Endothelial cell (in vitro differentiated cells): Measurements from ENCODE around the gene LRSAM1. TPM values are rescaled to one million over a fixed set of nuclear protein-coding genes. Genes with fewer than 3 reads are reported as not detected.

Experiments used
- DNase-seq: peaks from one replicate; pipeline ENCODE4 v3.0.0; 2021; ENCODE audit warnings: low spot score
- H3K27ac Mint-ChIP-seq: one replicate; pipeline ENCODE4 v1.8.0; 2021; ENCODE audit warnings: mixed read lengths, inconsistent platforms; ENCODE audit not compliant: unreplicated experiment
- H3K27me3 Mint-ChIP-seq: one replicate; pipeline ENCODE4 v1.8.0; 2021; ENCODE audit warnings: mild to moderate bottlenecking, moderate library complexity, mixed read lengths, inconsistent platforms; ENCODE audit not compliant: unreplicated experiment
- H3K36me3 Mint-ChIP-seq: one replicate; pipeline ENCODE4 v1.8.0; 2021; ENCODE audit warnings: mild to moderate bottlenecking, low read depth, mixed read lengths, inconsistent platforms; ENCODE audit not compliant: unreplicated experiment
- H3K4me1 Mint-ChIP-seq: one replicate; pipeline ENCODE4 v1.8.0; 2021; ENCODE audit warnings: mild to moderate bottlenecking, mixed read lengths, inconsistent platforms; ENCODE audit not compliant: unreplicated experiment
- H3K4me3 Mint-ChIP-seq: one replicate; pipeline ENCODE4 v1.8.0; 2021; ENCODE audit warnings: mild to moderate bottlenecking, mixed read lengths, inconsistent platforms; ENCODE audit not compliant: unreplicated experiment
- H3K9me3 Mint-ChIP-seq: one replicate; pipeline ENCODE4 v1.8.0; 2021; ENCODE audit warnings: mixed read lengths, inconsistent platforms; ENCODE audit not compliant: unreplicated experiment
- total RNA-seq: library from RNA; stranded (reverse); fragmentation: NEBNext Ultra II Directional; extraction: Animal tissue kit (Norgen Biotek cat#: 25700); gene quantifications from one replicate; pipeline ENCODE4 v1.2.1, GENCODE V29; 2021; ENCODE audit not compliant: unreplicated experiment
- TF ChIP-seq, protein P1 (sequence below): fragments of 200-600 bp; sonication (generic); IDR thresholded peaks from one replicate; pipeline ENCODE4 v1.5.0; 2021; ENCODE audit warnings: antibody characterized with exemption; ENCODE audit not compliant: unreplicated experiment

The LRSAM1 gene
- total RNA-seq, 1 donor from 2014 or later: 22.6 TPM

DNA sequence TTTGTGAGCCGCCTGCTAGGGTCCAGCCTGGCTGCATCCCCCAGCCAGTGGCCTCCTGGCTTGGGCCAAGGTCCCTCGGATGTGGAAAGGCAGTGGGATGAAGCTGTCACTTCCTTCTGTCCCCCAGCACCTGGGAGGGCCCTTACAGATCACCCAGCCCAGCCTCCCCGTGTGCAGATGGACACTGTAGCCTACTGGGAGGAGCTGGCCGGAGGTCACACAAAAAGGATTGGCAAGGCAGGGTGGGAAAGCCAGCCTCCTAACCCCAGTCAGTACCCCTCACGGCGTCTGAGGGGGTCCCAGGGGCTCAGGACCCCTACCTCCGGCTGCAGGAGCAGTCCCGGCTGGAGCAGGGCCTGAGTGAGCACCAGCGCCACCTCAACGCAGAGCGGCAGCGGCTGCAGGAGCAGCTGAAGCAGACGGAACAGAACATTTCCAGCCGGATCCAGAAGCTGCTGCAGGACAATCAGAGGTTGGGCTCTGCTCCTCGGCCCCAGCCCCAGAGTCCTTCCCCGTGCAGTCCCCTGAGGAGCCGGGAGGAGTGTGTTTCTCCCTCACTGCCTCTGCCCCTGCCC is 28.3 kb downstream of the LRSAM1 start:
- Mint-ChIP-seq H3K36me3 (peaks cover 15% of the 10 kb centered on the region), H3K4me3 (no peak overlapping the region), H3K9me3 (no peaks in the 10 kb centered on the region), H3K4me1 (no peaks in the 10 kb centered on the region), H3K27ac (no peak overlapping the region), H3K27me3 (no peaks in the 10 kb centered on the region)
- TF ChIP-seq, protein P1, sequence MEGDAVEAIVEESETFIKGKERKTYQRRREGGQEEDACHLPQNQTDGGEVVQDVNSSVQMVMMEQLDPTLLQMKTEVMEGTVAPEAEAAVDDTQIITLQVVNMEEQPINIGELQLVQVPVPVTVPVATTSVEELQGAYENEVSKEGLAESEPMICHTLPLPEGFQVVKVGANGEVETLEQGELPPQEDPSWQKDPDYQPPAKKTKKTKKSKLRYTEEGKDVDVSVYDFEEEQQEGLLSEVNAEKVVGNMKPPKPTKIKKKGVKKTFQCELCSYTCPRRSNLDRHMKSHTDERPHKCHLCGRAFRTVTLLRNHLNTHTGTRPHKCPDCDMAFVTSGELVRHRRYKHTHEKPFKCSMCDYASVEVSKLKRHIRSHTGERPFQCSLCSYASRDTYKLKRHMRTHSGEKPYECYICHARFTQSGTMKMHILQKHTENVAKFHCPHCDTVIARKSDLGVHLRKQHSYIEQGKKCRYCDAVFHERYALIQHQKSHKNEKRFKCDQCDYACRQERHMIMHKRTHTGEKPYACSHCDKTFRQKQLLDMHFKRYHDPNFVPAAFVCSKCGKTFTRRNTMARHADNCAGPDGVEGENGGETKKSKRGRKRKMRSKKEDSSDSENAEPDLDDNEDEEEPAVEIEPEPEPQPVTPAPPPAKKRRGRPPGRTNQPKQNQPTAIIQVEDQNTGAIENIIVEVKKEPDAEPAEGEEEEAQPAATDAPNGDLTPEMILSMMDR: no peak
- no peak for DNase-seq

DNA sequence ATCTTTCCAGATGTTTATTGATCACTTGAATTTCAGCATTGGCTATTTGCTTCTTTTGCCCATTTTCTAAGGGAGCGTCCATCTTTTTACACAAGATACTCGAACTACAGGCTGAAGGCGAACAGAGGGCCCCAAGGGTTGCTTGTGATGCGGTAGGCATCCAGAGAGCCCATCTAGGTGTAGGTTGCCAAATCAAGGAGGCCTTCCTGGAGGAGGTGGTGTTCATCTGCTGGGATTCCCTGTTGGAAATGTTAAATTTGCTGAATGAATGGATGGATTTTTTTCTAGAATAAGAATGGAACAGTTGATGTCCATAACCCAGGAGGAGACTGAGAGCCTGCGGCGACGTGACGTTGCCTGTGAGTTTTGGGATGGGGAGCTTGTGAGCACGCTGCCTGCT is 31.4 kb downstream of the LRSAM1 start:
- TF ChIP-seq, protein P1: no peak
- DNase-seq: no peak
- Mint-ChIP-seq H3K4me3 (no peak overlapping the region), H3K27ac (no peak overlapping the region), H3K36me3 (peaks cover 24% of the 10 kb centered on the region), H3K9me3 (no peaks in the 10 kb centered on the region), H3K4me1 (no peaks in the 10 kb centered on the region), H3K27me3 (no peaks in the 10 kb centered on the region)

DNA sequence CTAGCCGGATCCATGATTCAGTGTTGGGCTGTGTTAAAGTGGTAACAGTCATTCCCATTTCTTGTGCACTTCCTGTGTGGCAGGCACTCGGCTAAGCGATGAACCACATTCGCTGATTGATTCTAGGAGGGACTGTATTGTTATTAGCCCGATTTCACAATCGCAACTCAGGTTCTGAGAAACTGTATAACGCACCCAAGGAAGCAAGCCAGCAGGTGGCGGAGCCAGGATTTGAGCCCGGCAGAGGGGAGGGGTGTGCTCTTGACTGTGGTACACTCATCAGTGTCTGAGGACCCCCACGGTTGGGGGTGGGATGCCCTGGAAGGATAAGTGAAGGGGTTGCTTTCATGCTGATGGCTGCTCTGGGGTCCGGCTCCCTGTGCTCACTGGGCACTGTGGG is 34.7 kb downstream of the LRSAM1 start:
- no peaks in the 10 kb centered on the region for H3K4me1 Mint-ChIP-seq
- DNase-seq: no peak
- peaks cover 25% of the 10 kb centered on the region for H3K36me3 Mint-ChIP-seq
- TF ChIP-seq, protein P1: no peak
- no peaks in the 10 kb centered on the region for H3K9me3 Mint-ChIP-seq
- H3K27me3 Mint-ChIP-seq: peaks cover 3% of the 10 kb centered on the region
- peak overlapping the region; percentile 49 for H3K4me3 Mint-ChIP-seq
- H3K27ac Mint-ChIP-seq: no peak overlapping the region

DNA sequence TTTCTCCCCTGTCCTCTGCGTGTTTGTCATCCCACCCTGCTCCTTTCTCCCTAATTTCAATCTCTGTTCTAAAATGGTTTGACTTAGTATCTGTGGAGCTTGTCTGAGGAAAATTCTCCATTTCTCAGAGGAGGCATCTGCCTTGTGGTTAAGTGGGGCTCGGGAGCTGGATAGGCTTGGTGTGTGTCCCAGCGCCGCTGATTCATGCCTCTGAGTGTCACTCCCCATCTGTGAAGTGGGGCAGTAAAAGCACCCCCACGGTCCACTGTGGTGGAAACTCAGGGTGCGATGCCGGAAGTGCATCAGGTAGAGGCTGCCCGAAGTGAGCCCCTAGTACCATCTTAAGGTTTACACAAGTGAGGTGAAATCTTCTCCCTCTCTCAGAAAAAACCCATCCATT is 37.6 kb downstream of the LRSAM1 start:
- Mint-ChIP-seq H3K27ac (no peak overlapping the region), H3K27me3 (peaks cover 3% of the 10 kb centered on the region), H3K4me1 (no peaks in the 10 kb centered on the region), H3K4me3 (no peak overlapping the region), H3K36me3 (peaks cover 24% of the 10 kb centered on the region), H3K9me3 (no peaks in the 10 kb centered on the region)
- no peak for DNase-seq
- TF ChIP-seq, protein P1: no peak

DNA sequence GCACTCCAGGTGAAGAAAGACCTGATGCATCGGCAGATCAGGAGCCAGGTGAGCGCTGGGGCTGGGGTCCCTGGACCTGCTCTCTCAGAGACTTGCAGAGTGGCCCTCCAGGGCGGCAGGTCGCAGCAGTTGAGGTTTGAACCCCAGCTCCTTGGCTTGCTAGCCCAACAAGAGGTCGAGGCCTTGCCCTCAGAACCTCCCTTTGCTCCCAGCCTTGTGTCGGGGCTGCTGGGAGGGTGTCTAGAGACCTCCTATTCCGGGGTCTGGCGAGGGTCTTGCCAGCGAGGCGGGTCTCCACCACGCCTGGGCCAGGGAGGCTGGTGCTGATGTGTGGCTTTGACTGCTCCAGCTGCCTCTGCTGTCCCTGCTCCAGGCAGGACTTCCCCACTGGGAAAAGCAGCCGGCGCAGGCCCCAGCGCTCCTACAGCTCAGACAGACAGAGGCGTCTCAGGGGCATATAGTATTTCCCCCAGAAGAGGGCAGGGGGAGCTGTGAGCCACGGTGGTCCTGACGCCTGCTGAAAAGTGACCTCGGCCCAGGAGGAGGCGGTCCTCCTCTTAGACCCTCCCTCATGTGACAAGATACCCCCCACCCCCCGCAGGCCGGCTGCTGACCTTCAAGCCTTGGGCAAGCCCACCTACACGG is 38.3 kb downstream of the LRSAM1 start:
- H3K4me3 Mint-ChIP-seq: no peak overlapping the region
- DNase-seq: peak; percentile 46
- H3K27me3 Mint-ChIP-seq: peaks cover 3% of the 10 kb centered on the region
- H3K9me3 Mint-ChIP-seq: no peaks in the 10 kb centered on the region
- no peaks in the 10 kb centered on the region for H3K4me1 Mint-ChIP-seq
- H3K27ac Mint-ChIP-seq: no peak overlapping the region
- TF ChIP-seq, protein P1: no peak
- peaks cover 22% of the 10 kb centered on the region for H3K36me3 Mint-ChIP-seq
